RWPE2 (cell line): Measurements from ENCODE around the gene INSC.

Experiments used
- ATAC-seq: fragments of 200-7000 bp; cut with Tn5 transposase; 3 replicates; pipeline ENCODE4 v1.9.1; 2021; ENCODE audit warnings: low read depth
- DNase-seq: peaks from one replicate; pipeline ENCODE4 v3.0.0-alpha.2; 2020; ENCODE audit warnings: low spot score
- H3K27ac ChIP-seq: fragments of 450-650 bp; 2 replicates; pipeline ENCODE4 v1.5.1; 2017; ENCODE audit warnings: mild to moderate bottlenecking; ENCODE audit not compliant: poor library complexity, severe bottlenecking
- H3K27me3 ChIP-seq: fragments of 250-450 bp; sonication (Bioruptor Pico); 2 replicates; pipeline ENCODE4 v1.5.1; 2021; ENCODE audit warnings: mild to moderate bottlenecking, moderate library complexity; ENCODE audit not compliant: insufficient read depth, poor library complexity, severe bottlenecking
- H3K36me3 ChIP-seq: fragments of 250-450 bp; sonication (Bioruptor Pico); 2 replicates; pipeline ENCODE4 v1.5.1; 2020; ENCODE audit warnings: low read depth, mild to moderate bottlenecking, moderate library complexity
- H3K4me1 ChIP-seq: fragments of 250-450 bp; sonication (Bioruptor Pico); 2 replicates; pipeline ENCODE4 v1.5.1; 2021; ENCODE audit warnings: mild to moderate bottlenecking, moderate library complexity; ENCODE audit not compliant: insufficient read depth, poor library complexity, severe bottlenecking
- H3K4me3 ChIP-seq: fragments of 250-450 bp; sonication (Bioruptor Pico); 2 replicates; pipeline ENCODE4 v1.5.1; 2021; ENCODE audit warnings: mild to moderate bottlenecking, moderate library complexity; ENCODE audit not compliant: severe bottlenecking
- H3K9me3 ChIP-seq: fragments of 250-450 bp; sonication (Bioruptor Pico); 2 replicates; pipeline ENCODE4 v1.5.1; 2021; ENCODE audit warnings: mild to moderate bottlenecking, moderate library complexity; ENCODE audit not compliant: severe bottlenecking
- TF ChIP-seq, protein P1 (sequence below): fragments of 450-650 bp; IDR thresholded peaks from one replicate; pipeline ENCODE4 v1.5.1; 2017; ENCODE audit warnings: mild to moderate bottlenecking, moderate library complexity; ENCODE audit not compliant: poor library complexity, severe bottlenecking

INSC gene

GRCh38 chr11:15136166-15136565, 21.4 kb downstream of the INSC start:
- H3K9me3 ChIP-seq: no peaks in the 10 kb centered on the region
- no peaks in the 10 kb centered on the region for H3K27me3 ChIP-seq
- H3K4me3 ChIP-seq: no peak overlapping the region
- H3K4me1 ChIP-seq: no peaks in the 10 kb centered on the region
- no peak for ATAC-seq
- TF ChIP-seq, protein P1, sequence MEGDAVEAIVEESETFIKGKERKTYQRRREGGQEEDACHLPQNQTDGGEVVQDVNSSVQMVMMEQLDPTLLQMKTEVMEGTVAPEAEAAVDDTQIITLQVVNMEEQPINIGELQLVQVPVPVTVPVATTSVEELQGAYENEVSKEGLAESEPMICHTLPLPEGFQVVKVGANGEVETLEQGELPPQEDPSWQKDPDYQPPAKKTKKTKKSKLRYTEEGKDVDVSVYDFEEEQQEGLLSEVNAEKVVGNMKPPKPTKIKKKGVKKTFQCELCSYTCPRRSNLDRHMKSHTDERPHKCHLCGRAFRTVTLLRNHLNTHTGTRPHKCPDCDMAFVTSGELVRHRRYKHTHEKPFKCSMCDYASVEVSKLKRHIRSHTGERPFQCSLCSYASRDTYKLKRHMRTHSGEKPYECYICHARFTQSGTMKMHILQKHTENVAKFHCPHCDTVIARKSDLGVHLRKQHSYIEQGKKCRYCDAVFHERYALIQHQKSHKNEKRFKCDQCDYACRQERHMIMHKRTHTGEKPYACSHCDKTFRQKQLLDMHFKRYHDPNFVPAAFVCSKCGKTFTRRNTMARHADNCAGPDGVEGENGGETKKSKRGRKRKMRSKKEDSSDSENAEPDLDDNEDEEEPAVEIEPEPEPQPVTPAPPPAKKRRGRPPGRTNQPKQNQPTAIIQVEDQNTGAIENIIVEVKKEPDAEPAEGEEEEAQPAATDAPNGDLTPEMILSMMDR: no peak
- no peak for DNase-seq
- no peak overlapping the region for H3K27ac ChIP-seq
- no peaks in the 10 kb centered on the region for H3K36me3 ChIP-seq

DNA sequence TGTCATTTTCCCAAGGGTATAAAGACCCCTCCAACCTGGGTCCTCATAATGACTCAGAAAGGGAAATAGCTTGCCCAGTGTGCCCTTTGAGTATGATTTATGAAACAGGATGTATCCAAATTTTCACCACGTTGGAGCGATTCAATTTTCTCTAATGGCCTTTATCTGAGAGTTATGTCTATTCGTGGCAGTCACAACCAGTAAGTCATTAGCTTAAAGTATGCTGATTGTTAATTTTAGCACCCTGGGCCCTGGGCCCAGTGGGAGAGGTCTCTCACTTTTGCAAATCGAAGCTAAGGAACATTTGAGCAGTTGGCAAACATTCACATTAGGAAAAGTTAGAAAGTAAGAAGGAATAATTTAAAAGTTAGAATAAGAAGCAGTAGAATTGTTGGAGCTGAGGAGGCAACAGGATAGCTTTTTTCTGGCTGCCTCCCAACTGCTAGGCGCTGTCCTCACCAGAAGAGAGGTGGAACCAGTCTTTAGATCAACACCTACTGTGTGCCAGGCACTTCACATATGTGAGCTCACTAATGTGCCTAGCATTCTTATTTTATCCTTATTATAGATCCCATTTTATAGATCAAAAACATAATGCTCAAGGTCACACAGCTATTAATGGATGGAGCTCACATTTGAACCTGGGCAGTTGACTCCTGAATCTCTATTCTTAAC, 24.5 kb downstream of the INSC start:
- H3K9me3 ChIP-seq: no peaks in the 10 kb centered on the region
- H3K27me3 ChIP-seq: no peaks in the 10 kb centered on the region
- no peak for DNase-seq
- no peaks in the 10 kb centered on the region for H3K36me3 ChIP-seq
- no peak overlapping the region for H3K4me3 ChIP-seq
- TF ChIP-seq, protein P1: no peak
- no peaks in the 10 kb centered on the region for H3K4me1 ChIP-seq
- no peak for ATAC-seq
- no peak overlapping the region for H3K27ac ChIP-seq

GRCh38 chr11:15139958-15140659, 25.4 kb downstream of the INSC start:
- ATAC-seq: no peak

GRCh38 chr11:15141381-15141780, 26.7 kb downstream of the INSC start:
- Histone ChIP-seq H3K36me3 (no peaks in the 10 kb centered on the region), H3K27ac (no peak overlapping the region), H3K4me3 (no peak overlapping the region), H3K27me3 (no peaks in the 10 kb centered on the region), H3K9me3 (no peaks in the 10 kb centered on the region), H3K4me1 (no peaks in the 10 kb centered on the region)
- no peak for ATAC-seq
- TF ChIP-seq, protein P1: no peak
- no peak for DNase-seq

More at GRCh38 chr11:15139958-15140659, 25.4 kb downstream of the INSC start:
- TF ChIP-seq, protein P1: no peak
- no peak overlapping the region for H3K27ac ChIP-seq
- no peaks in the 10 kb centered on the region for H3K36me3 ChIP-seq
- H3K9me3 ChIP-seq: no peaks in the 10 kb centered on the region
- DNase-seq: no peak
- no peak overlapping the region for H3K4me3 ChIP-seq
- no peaks in the 10 kb centered on the region for H3K27me3 ChIP-seq
- H3K4me1 ChIP-seq: no peaks in the 10 kb centered on the region

DNA sequence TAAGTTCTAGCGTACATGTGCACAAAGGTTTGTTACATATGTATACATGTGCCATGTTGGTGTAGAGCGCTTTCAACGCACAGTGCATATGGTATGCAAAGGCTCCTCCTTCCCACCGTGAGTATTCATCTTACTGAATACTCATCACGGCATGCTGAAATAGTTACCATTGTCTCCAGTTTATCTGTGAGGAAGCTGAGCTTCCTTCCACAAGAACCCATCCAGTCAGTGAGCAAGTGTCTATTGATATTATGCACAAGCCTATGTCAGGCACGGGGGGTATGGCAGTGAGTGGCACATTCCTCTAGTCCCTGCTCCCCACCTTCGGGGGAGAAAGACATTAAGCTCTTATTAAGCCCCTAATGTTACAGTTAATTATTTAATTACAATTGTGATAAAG, 28.1 kb downstream of the INSC start:
- Histone ChIP-seq H3K4me1 (no peaks in the 10 kb centered on the region), H3K27me3 (no peaks in the 10 kb centered on the region), H3K4me3 (no peak overlapping the region), H3K27ac (no peak overlapping the region), H3K9me3 (no peaks in the 10 kb centered on the region), H3K36me3 (no peaks in the 10 kb centered on the region)
- ATAC-seq (no peak), DNase-seq (no peak)
- TF ChIP-seq, protein P1: no peak
